OCI-LY7 (cell line): Measurements from ENCODE around the gene KRTAP5-6.

Experiments
- CTCF ChIP-seq: fragments of 200-600 bp; sonication (generic); conservative IDR thresholded peaks from 2 replicates; pipeline ENCODE4 v1.5.1; 2014; ENCODE audit warnings: mild to moderate bottlenecking, antibody characterized with exemption, low read length, moderate library complexity, mixed read lengths
- EZH2phosphoT487 ChIP-seq: fragments of 200-600 bp; sonication (generic); IDR thresholded peaks from 2 replicates; pipeline ENCODE4 v1.6.1; 2018; ENCODE audit warnings: low read depth, borderline replicate concordance, mild to moderate bottlenecking, mixed run types, antibody characterized with exemption, low read length, moderate library complexity, mixed read lengths

- TF ChIP-seq CTCF (no peak), EZH2phosphoT487 (no peak)
These were observed 30.2 kb downstream of the KRTAP5-6 start for GRCh38 chr11:1727096-1727690.
